Stimulated activated naive CD8-positive, alpha-beta T cell treated with anti-CD3 and anti-CD28 coated beads, Interleukin-15, Interleukin-2, amounts not matched to agents 100 U/mL and 50 U/mL, for 24 hours (primary cell): ENCODE measurements around the gene TAF6.

Experiments used
- ATAC-seq: fragments of 150-1000 bp; cut with Tn5 transposase; one replicate; pipeline ENCODE4 v1.10.0; 2021
- DNase-seq: peaks from one replicate; pipeline ENCODE4 v3.0.0; 2021

Gene TAF6

DNA sequence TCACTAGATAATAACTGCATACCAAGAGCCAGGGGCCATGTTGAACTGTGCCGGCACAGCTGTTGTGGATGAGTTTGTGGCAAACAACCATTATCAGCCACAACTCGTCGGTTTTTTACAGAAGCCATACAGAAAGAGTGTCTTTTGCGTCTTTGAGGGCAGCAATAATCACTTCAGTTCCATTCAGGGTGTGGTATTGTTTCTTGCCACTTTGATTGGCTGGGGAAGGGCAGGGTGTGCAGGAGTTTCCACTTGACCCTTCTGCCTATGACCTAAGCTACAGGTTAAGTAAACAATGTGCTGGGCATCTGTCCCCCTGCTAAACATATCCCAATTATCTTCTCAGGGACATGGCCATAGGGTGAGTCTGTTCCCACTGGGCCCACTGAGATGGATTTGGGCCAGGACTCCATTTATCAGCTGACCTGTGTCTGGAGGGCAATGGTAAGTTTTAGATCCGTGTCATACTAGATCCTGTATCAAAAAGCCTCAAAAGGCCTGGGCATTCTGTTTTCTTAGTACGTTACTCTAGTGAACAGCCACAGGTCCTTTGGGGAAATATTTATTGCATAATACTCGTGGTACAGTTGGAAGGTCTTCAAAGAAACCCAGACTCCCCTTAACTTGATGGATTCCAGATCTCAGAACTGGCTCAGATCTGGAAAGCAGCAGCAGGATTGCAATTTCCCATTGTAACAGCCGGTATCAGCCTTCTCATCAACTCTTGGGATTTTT lies 53.5 kb downstream of the TAF6 start:
- ATAC-seq (no peak), DNase-seq (no peak)

DNA sequence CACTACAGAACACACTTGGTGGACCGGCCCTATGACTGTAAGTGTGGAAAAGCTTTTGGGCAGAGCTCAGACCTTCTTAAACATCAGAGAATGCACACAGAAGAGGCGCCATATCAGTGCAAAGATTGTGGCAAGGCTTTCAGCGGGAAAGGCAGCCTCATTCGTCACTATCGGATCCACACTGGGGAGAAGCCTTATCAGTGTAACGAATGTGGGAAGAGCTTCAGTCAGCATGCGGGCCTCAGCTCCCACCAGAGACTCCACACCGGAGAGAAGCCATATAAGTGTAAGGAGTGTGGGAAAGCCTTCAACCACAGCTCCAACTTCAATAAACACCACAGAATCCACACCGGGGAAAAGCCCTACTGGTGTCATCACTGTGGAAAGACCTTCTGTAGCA lies 55.0 kb downstream of the TAF6 start:
- DNase-seq (no peak), ATAC-seq (no peak)

DNA sequence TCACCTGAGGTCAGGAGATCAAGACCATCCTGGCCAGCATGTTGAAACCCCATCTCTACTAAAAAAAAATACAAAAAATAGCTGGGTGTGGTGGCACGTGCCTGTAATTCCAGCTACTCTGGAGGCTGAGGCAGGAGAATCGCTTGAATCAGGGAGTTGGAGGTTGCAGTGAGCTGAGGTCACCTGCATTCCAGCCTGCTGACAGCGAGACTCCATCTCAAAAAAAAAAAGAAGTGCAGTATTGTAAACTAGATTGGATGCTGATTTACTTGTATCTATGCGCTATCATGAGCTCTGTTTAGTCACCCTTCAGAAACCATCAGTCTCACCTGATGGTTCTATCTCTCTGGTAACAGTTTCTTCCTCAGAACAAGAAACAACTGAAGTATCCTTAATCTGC lies 55.8 kb downstream of the TAF6 start:
- DNase-seq = no peak

DNA sequence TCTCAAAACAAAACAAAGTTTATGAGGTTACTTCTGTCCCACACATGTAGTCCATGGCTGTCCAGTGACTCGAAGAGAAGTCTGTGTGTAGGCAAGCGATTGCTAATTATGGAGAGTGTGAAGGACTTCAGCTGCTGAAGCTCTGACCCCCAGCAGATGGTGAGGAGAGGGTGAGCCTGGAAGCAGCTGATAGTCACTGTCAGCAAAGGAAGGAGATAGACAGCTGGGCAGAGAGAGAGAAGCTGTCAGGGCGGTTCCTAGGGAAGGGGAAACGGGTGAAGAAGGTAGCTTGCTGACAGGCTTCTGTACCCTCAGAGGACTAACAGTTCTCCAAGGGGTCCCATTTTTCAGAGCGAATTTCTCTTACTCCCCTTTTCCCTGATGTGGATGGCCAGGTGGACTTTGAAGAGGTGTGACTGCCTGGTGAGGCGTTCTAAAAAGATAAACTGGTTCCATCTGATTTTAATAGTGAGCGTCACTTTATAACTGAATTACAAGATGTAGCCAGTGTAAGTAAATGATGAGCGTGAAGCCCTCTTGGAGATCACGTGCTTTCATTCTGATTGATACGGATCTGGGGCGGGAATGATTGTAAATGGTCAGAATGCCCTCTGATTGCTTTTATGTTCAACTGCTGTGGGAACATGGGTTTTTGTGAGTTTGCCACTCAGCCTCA lies 57.5 kb downstream of the TAF6 start:
- DNase-seq (no peak), ATAC-seq (no peak)

More for the DNA sequence above, 55.8 kb downstream of the TAF6 start:
- ATAC-seq = no peak

DNA sequence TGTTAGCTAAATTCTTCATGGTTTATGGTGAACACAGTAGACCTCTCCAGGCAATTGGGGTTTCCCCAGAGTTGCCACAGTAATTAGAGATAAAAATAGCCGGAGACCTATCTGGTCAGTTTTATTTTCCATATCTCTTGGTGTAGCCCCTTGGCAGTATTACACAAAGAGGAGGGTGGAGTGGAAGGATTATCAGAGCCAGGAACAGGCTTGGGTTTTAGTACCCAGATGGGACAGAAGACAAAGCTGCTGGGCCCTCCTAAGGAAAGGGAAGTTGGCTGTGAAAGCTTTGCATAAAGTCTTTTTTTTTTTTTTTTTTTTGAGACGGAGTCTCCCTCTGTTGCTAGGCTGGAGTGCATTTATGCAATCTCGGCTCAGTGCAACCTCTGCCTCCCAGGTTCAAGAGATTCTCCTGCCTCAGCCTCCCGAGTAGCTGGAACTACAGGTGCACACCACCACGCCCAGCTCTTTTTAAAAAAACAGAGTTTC lies 59.9 kb downstream of the TAF6 start:
- ATAC-seq (no peak), DNase-seq (no peak)
